GM18873 (cell line): ENCODE measurements around the gene DEFB128.

Source experiments
- ATAC-seq: cut with Tn5 transposase; IDR thresholded peaks from one replicate; pipeline ENCODE4 v1.9.1; 2021; ENCODE audit warnings: mild to moderate bottlenecking, moderate library complexity, moderate number of reproducible peaks; ENCODE audit not compliant: unreplicated experiment, low FRiP score

Gene DEFB128

DNA sequence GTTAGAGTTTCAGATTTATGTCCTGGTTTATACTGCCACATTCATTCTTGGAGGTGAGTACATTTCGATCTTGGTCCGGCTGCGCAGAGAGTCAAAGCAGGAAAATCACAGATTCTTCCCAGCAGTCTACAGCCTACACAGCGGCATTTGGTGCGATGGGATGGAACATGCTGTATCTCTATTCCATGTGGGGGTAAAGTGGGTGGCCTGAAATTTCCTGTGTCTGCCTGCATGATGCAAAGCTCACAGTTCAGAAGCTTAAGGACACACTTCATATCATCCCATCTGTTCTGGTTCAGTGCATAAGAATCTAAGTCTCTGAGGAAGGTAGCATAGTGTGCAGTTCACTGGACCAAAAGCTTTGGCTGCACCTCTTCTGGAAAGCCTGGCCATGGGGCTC is 32.4 kb downstream of the DEFB128 start, which contains the start of gene DEFB127:
TSS of gene DEFB127 (plus strand) at position 301 of the 400 bp plus-strand sequence. CDS start at position 392, 91 bp downstream.
- no peak for ATAC-seq

DNA sequence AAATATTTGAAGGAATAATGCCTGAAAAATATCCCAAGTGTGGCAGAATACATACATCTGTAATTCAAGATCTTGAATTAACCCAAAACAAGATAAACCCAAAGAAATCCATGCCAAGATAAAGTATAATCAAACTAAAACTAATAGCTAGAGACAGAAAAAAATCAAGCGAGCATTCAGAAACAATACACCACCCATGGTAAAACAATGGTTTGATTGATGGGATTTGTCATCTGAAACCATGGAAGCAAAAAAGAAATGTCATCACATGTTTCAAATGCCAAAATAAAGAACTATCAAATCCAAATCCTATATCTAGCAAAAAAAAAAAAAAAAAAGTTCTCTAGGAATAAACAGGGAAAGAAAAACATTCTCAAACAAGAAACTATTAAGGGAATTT is 37.4 kb downstream of the DEFB128 start:
- ATAC-seq: no peak

DNA sequence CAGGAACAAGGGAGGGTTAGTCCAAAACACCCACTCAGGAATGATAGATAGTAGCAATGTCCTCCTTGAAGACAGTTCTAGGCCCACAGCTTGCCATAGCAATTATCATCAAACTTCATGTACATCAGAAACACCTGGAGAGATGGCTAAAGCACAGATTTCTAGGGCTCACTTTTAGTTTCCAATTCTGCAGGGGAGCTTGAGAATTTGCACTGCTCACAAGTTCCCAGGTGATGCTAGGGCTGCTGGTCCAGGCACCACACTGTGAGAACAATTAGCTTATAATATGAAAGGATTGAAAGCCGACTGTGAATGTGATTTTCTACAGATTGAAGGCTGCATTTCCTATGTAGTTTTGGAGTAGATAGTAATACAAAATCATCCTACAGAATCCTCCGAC is 43.6 kb downstream of the DEFB128 start:
- ATAC-seq: no peak

DNA sequence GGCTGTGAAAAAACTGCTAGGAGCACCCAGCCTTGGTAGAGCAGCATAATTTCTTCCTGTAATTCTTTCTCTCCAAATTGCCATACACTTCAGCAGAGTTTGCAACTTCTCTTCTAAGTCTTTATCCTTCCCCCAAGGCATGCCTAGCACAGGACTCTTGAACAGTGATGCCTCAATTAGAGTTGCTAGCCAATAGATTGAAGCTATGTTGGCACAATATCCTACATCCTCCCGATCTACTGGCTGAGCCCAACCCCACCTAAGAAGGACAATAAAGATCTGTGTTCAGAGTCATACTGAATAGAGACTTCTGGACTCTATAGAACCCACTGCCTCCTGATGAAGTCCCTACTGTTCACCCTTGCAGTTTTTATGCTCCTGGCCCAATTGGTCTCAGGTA is 47.2 kb downstream of the DEFB128 start, which contains the start of gene DEFB126:
TSS of gene DEFB126 (plus strand) at position 301 of the 400 bp plus-strand sequence. CDS start at position 340, 39 bp downstream.
- ATAC-seq: no peak
